Measurements from ENCODE around the gene CMPK1. TPM values are rescaled to one million over a fixed set of nuclear protein-coding genes. Genes with fewer than 3 reads are reported as not detected.

CMPK1 gene
- total and polyA plus RNA-seq, 10 of the 15 experiments (the other 5 are each of a cell fraction or from before 2014, with no cell fraction given) = 43.7 to 159 (median 85.6) TPM

DNA sequence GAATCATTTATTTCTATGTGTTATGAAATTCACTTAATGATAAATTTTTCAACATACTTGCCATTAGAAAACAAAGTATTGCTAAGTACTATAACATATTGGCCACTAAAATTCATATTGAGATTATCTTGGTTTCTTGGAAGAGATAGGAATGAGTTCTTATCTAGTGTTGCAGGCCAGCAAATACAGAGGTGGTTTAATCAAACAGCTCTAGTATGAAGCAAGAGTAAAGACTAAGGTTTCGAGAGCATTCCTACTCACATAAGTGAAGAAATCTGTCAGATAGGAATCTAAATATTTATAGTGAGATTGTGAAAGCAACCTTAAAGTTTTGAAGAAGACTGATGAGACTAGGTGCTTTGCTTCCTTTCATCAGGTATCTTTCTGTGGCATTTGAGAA is 44.6 kb downstream of the CMPK1 start:
- SMC1A ChIA-PET (ENCODE audit: uncharacterized antibody, unreplicated experiment) = no interaction called here
- in situ Hi-C loops (cut with MboI) = no loop called here
- Histone ChIP-seq H3K4me2 (ENCODE audit: control insufficient read depth, insufficient read depth) (no peak overlapping the region), H3K9ac (ENCODE audit: control insufficient read depth, insufficient read depth, low read length) (no peak overlapping the region), H4K20me1 (ENCODE audit: control insufficient read depth, insufficient read depth) (no peaks in the 10 kb centered on the region), H3K27ac (ENCODE audit: control insufficient read depth, insufficient read depth) (no peak overlapping the region), H3K4me1 (ENCODE audit: control insufficient read depth, insufficient read depth, low read length) (no peaks in the 10 kb centered on the region), H3K9me3 (replicated peaks; ENCODE audit: control insufficient read depth, insufficient read depth, low read length) (no peaks in the 10 kb centered on the region), H2AFZ (ENCODE audit: control insufficient read depth, low read depth, low read length) (no peak overlapping the region), H3K4me3 (no peak overlapping the region), H3K79me2 (ENCODE audit: control insufficient read depth, insufficient read depth, low read length) (no peaks in the 10 kb centered on the region), H3K27me3 (replicated peaks in 1 of 2; ENCODE audit: control insufficient read depth in 2 of 2, insufficient read depth in 2 of 2, low read length in 1 of 2) (no peaks in the 10 kb centered on the region), H3K36me3 (ENCODE audit: control insufficient read depth in 2 of 2, insufficient read depth in 2 of 2, low read length in 1 of 2) (peaks cover 2 to 14% of the 10 kb centered on the region in 2 experiments)
- no TSS peak for BruUV-seq (replicated peaks)
- DNase-seq (ENCODE audit: low read depth, low spot score) (no peak), ATAC-seq (no peak), FAIRE-seq (no peak)
- no peak for TF ChIP-seq YY1 (IDR thresholded peaks at IDR 0.05; ENCODE audit: low read depth, low read length)
- TF ChIP-seq, protein P1, sequence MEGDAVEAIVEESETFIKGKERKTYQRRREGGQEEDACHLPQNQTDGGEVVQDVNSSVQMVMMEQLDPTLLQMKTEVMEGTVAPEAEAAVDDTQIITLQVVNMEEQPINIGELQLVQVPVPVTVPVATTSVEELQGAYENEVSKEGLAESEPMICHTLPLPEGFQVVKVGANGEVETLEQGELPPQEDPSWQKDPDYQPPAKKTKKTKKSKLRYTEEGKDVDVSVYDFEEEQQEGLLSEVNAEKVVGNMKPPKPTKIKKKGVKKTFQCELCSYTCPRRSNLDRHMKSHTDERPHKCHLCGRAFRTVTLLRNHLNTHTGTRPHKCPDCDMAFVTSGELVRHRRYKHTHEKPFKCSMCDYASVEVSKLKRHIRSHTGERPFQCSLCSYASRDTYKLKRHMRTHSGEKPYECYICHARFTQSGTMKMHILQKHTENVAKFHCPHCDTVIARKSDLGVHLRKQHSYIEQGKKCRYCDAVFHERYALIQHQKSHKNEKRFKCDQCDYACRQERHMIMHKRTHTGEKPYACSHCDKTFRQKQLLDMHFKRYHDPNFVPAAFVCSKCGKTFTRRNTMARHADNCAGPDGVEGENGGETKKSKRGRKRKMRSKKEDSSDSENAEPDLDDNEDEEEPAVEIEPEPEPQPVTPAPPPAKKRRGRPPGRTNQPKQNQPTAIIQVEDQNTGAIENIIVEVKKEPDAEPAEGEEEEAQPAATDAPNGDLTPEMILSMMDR (IDR thresholded peaks at IDR 0.05 in 2 of 3, conservative IDR thresholded peaks at IDR 0.05 in 1 of 3; ENCODE audit: control insufficient read depth in 2 of 3, extremely low read depth in 1 of 3, insufficient read depth in 1 of 3, low read depth in 3 of 3, low read length in 3 of 3) = no peak
- TF ChIP-seq, protein P2, sequence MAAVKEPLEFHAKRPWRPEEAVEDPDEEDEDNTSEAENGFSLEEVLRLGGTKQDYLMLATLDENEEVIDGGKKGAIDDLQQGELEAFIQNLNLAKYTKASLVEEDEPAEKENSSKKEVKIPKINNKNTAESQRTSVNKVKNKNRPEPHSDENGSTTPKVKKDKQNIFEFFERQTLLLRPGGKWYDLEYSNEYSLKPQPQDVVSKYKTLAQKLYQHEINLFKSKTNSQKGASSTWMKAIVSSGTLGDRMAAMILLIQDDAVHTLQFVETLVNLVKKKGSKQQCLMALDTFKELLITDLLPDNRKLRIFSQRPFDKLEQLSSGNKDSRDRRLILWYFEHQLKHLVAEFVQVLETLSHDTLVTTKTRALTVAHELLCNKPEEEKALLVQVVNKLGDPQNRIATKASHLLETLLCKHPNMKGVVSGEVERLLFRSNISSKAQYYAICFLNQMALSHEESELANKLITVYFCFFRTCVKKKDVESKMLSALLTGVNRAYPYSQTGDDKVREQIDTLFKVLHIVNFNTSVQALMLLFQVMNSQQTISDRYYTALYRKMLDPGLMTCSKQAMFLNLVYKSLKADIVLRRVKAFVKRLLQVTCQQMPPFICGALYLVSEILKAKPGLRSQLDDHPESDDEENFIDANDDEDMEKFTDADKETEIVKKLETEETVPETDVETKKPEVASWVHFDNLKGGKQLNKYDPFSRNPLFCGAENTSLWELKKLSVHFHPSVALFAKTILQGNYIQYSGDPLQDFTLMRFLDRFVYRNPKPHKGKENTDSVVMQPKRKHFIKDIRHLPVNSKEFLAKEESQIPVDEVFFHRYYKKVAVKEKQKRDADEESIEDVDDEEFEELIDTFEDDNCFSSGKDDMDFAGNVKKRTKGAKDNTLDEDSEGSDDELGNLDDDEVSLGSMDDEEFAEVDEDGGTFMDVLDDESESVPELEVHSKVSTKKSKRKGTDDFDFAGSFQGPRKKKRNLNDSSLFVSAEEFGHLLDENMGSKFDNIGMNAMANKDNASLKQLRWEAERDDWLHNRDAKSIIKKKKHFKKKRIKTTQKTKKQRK (IDR thresholded peaks at IDR 0.05; ENCODE audit: low read depth, low read length) = no peak
- TF ChIP-seq NFYB (IDR thresholded peaks at IDR 0.05; ENCODE audit: insufficient read depth, low read depth, low read length) = no peak
- TF ChIP-seq, protein P3, sequence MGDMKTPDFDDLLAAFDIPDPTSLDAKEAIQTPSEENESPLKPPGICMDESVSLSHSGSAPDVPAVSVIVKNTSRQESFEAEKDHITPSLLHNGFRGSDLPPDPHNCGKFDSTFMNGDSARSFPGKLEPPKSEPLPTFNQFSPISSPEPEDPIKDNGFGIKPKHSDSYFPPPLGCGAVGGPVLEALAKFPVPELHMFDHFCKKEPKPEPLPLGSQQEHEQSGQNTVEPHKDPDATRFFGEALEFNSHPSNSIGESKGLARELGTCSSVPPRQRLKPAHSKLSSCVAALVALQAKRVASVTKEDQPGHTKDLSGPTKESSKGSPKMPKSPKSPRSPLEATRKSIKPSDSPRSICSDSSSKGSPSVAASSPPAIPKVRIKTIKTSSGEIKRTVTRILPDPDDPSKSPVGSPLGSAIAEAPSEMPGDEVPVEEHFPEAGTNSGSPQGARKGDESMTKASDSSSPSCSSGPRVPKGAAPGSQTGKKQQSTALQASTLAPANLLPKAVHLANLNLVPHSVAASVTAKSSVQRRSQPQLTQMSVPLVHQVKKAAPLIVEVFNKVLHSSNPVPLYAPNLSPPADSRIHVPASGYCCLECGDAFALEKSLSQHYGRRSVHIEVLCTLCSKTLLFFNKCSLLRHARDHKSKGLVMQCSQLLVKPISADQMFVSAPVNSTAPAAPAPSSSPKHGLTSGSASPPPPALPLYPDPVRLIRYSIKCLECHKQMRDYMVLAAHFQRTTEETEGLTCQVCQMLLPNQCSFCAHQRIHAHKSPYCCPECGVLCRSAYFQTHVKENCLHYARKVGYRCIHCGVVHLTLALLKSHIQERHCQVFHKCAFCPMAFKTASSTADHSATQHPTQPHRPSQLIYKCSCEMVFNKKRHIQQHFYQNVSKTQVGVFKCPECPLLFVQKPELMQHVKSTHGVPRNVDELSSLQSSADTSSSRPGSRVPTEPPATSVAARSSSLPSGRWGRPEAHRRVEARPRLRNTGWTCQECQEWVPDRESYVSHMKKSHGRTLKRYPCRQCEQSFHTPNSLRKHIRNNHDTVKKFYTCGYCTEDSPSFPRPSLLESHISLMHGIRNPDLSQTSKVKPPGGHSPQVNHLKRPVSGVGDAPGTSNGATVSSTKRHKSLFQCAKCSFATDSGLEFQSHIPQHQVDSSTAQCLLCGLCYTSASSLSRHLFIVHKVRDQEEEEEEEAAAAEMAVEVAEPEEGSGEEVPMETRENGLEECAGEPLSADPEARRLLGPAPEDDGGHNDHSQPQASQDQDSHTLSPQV (IDR thresholded peaks at IDR 0.05) = no peak
- TF ChIP-seq, protein P4, sequence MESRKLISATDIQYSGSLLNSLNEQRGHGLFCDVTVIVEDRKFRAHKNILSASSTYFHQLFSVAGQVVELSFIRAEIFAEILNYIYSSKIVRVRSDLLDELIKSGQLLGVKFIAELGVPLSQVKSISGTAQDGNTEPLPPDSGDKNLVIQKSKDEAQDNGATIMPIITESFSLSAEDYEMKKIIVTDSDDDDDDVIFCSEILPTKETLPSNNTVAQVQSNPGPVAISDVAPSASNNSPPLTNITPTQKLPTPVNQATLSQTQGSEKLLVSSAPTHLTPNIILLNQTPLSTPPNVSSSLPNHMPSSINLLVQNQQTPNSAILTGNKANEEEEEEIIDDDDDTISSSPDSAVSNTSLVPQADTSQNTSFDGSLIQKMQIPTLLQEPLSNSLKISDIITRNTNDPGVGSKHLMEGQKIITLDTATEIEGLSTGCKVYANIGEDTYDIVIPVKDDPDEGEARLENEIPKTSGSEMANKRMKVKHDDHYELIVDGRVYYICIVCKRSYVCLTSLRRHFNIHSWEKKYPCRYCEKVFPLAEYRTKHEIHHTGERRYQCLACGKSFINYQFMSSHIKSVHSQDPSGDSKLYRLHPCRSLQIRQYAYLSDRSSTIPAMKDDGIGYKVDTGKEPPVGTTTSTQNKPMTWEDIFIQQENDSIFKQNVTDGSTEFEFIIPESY (IDR thresholded peaks at IDR 0.05) = no peak
- no peak for TF ChIP-seq SREBF1 (IDR thresholded peaks at IDR 0.05; ENCODE audit: low read length)
- TF ChIP-seq MEF2A (IDR thresholded peaks at IDR 0.05; ENCODE audit: insufficient read depth, low read depth, low read length) = no peak
- no peak for TF ChIP-seq MEF2B (IDR thresholded peaks at IDR 0.05; ENCODE audit: partially characterized antibody, poor library complexity, severe bottlenecking)
- TF ChIP-seq TAF1 (IDR thresholded peaks at IDR 0.05; ENCODE audit: borderline replicate concordance, low read depth, low read length) = no peak
- TF ChIP-seq SIX5 (IDR thresholded peaks at IDR 0.05; ENCODE audit: low read depth, low read length, severe bottlenecking) = no peak
- no peak for TF ChIP-seq SP1 (IDR thresholded peaks at IDR 0.05; ENCODE audit: low read depth, low read length)
- 95% methylated on average over 1 of the region's 1 CpG for WGBS (ENCODE audit: insufficient coverage, insufficient replicate concordance, low lambda C conversion rate, missing lambda C conversion rate)
- POLR2A ChIA-PET = no interaction called here
- RAD21 ChIA-PET (ENCODE audit: unreplicated experiment) = no interaction called here
- CTCF ChIA-PET = no interaction called here
- intact Hi-C loops (cut with micrococcal nuclease; ENCODE audit: unreplicated experiment) = no loop called here
